GM21447 (cell line): ENCODE measurements around the gene NOL8.

Source experiments
- ATAC-seq: cut with Tn5 transposase; IDR thresholded peaks from one replicate; pipeline ENCODE4 v1.9.1; 2021; ENCODE audit not compliant: unreplicated experiment

The NOL8 gene

GRCh38 chr9:92312887-92313623, 12.1 kb downstream of the NOL8 start:
- ATAC-seq: no peak

- ATAC-seq: no peak
These were observed 14.6 kb downstream of the NOL8 start for GRCh38 chr9:92310562-92310961.

- peak; percentile 68 for ATAC-seq
These were observed 16.3 kb downstream of the NOL8 start for GRCh38 chr9:92308893-92309292.

- ATAC-seq: no peak
These were observed 24.2 kb downstream of the NOL8 start for GRCh38 chr9:92300936-92301335.

- no peak for ATAC-seq
These were observed 26.0 kb downstream of the NOL8 start for GRCh38 chr9:92299116-92299515.

GRCh38 chr9:92298036-92298435, 27.1 kb downstream of the NOL8 start:
- no peak for ATAC-seq

- no peak for ATAC-seq
These were observed 27.5 kb downstream of the NOL8 start for GRCh38 chr9:92297611-92298010.

- ATAC-seq: no peak
These were observed 29.3 kb downstream of the NOL8 start for GRCh38 chr9:92295827-92296258.

GRCh38 chr9:92295240-92295790, 29.8 kb downstream of the NOL8 start:
- ATAC-seq: no peak

- peak; percentile 11 for ATAC-seq
These were observed 30.9 kb downstream of the NOL8 start for GRCh38 chr9:92294297-92294676.

GRCh38 chr9:92293452-92294296, 31.5 kb downstream of the NOL8 start, which contains the start of gene IARS1:
TSS of gene IARS1 (minus strand) at chr9:92293697. CDS start at chr9:92289419, 4,278 bp downstream.
- peak; percentile 94 for ATAC-seq

- no peak for ATAC-seq
These were observed 32.1 kb downstream of the NOL8 start for GRCh38 chr9:92293075-92293354.

GRCh38 chr9:92292338-92293074, 32.6 kb downstream of the NOL8 start:
- no peak for ATAC-seq

GRCh38 chr9:92291577-92291976, 33.6 kb downstream of the NOL8 start:
- ATAC-seq: no peak

- no peak for ATAC-seq
These were observed 34.2 kb downstream of the NOL8 start for GRCh38 chr9:92290785-92291429.

- ATAC-seq: no peak
These were observed 35.3 kb downstream of the NOL8 start for GRCh38 chr9:92289708-92290390.

- ATAC-seq: no peak
These were observed 45.8 kb downstream of the NOL8 start for GRCh38 chr9:92279302-92279701.

GRCh38 chr9:92278110-92278509, 47.0 kb downstream of the NOL8 start:
- ATAC-seq: no peak

GRCh38 chr9:92276331-92277032, 48.7 kb downstream of the NOL8 start:
- ATAC-seq: no peak

- ATAC-seq: no peak
These were observed 49.6 kb downstream of the NOL8 start for GRCh38 chr9:92275541-92275940.
